IgD-negative memory B cell (primary cell): Measurements from ENCODE around the gene CDH6. TPM values are rescaled to one million over a fixed set of nuclear protein-coding genes. Genes with fewer than 3 reads are reported as not detected.

Experiments
- H3K27ac Mint-ChIP-seq, 3 donors: one replicate each; pipeline ENCODE4 v1.8.0; 2020 to 2022; ENCODE audit warnings: mild to moderate bottlenecking in 3 of 3, mixed read lengths in 3 of 3, moderate library complexity in 1 of 3
- H3K27me3 Mint-ChIP-seq: one replicate; pipeline ENCODE4 v1.8.0; 2021; ENCODE audit warnings: mixed read lengths
- H3K36me3 Mint-ChIP-seq: one replicate; pipeline ENCODE4 v1.8.0; 2020; ENCODE audit warnings: mild to moderate bottlenecking, mixed read lengths
- H3K4me1 Mint-ChIP-seq, 3 donors: one replicate each; pipeline ENCODE4 v1.8.0; 2020 to 2022; ENCODE audit warnings: mixed read lengths in 3 of 3, mild to moderate bottlenecking in 1 of 3
- H3K4me3 Mint-ChIP-seq, 4 donors: one replicate each; pipeline ENCODE4 v1.8.0; 2020 to 2022; ENCODE audit warnings: mild to moderate bottlenecking in 4 of 4, mixed read lengths in 4 of 4, moderate library complexity in 3 of 4
- H3K9me3 Mint-ChIP-seq, 3 donors: one replicate each; pipeline ENCODE4 v1.8.0; 2020 to 2021; ENCODE audit warnings: mixed read lengths in 3 of 3, mild to moderate bottlenecking in 1 of 3
- polyA plus RNA-seq: library from polyadenylated mRNA; unstranded; fragments of 300-500 nt; fragmentation: Illumina TruSeq; gene quantifications from one replicate; pipeline ENCODE4 v1.2.3, GENCODE V29; 2021

The CDH6 gene
- polyA plus RNA-seq, 1 donor from 2014 or later, result not detected

DNA sequence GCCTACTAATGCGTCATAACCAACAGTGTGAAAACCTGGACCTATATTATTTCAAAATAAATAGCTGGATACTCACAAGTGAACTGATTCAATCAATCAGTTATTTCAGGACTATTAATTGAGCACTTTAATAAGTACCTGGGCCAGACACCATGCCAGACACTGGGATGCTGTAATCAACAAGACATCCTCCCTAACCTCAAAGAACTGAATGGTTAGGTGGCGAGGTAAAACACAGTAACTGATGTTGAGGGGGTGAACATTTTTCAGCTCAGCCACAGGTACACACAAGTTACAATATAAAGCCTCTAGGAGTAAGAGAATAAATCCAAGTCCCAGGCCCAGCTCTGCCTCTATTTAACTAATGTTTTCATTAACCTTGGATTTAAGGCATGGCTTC, 24.0 kb downstream of the CDH6 start:
- H3K27ac Mint-ChIP-seq, result no peak overlapping the region
- no peak overlapping the region for H3K4me3 Mint-ChIP-seq
- H3K27me3 Mint-ChIP-seq, result no peaks in the 10 kb centered on the region
- peaks cover 0 to 4% (median 2%) of the 10 kb centered on the region in 3 donors for H3K9me3 Mint-ChIP-seq
- no peaks in the 10 kb centered on the region for H3K4me1 Mint-ChIP-seq
- H3K36me3 Mint-ChIP-seq, result no peaks in the 10 kb centered on the region

DNA sequence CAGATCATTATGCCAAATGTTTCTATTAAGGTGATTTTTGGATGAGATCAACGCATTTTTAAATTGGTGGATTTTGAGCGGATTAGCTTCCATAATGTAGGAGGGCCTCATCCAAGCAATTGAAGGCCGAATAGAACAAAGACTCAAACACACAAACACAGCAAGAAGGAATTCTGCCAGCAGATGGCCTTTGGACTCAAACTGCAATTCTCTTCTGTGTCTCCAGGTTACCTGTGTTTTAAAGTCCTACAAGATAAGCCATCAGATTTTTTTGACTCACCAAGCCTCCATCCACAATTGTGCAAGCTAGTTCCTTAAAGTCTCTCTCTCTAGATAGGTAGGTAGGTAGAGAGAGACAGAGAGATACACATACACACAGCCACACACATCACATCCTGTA, 25.5 kb downstream of the CDH6 start:
- peaks cover 0 to 4% (median 2%) of the 10 kb centered on the region in 3 donors for H3K9me3 Mint-ChIP-seq
- H3K27ac Mint-ChIP-seq, result no peak overlapping the region
- no peaks in the 10 kb centered on the region for H3K27me3 Mint-ChIP-seq
- no peak overlapping the region for H3K4me3 Mint-ChIP-seq
- no peaks in the 10 kb centered on the region for H3K36me3 Mint-ChIP-seq
- H3K4me1 Mint-ChIP-seq, result no peaks in the 10 kb centered on the region

DNA sequence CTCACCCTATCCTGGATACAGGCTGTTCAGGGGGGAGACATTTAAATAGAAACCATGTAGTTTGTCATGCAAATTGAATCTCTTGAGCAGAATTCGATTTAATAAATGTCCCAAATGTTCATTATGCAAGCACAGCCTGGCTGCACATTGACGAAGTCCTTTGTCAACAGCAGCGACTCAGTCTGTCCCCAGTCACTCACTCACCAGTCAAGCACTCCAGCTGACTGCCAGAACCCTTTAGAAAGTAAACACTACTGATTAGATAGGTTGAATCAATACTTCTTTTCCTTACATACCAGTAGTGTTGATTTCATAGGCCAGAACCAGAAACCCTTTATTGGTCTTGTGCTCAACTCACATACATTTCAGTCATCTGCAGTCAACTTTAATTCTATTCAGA, 27.5 kb downstream of the CDH6 start:
- Mint-ChIP-seq H3K27ac (no peak overlapping the region), H3K4me1 (no peaks in the 10 kb centered on the region), H3K27me3 (no peaks in the 10 kb centered on the region), H3K36me3 (no peaks in the 10 kb centered on the region), H3K4me3 (no peak overlapping the region), H3K9me3 (peaks cover 0 to 4% (median 2%) of the 10 kb centered on the region in 3 donors)

DNA sequence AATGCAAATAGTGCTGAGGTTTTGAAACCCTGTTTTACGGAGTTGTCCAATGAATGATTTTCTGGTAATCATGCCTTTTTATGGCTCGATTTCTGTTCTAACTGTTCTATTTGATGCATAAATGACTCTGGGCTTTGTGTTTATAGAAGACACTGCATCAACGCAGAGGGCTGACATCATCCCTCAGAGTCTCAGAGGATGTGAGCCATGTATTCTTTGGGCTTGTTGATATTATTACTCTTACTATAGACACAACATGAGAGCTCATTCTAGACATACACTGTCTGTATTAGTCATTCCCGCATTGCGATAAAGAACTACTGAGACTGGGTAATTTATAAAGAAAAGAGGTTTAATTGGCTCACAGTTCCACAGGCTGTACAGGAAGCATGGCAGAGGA, 31.6 kb downstream of the CDH6 start:
- Mint-ChIP-seq H3K4me1 (no peaks in the 10 kb centered on the region), H3K4me3 (no peak overlapping the region), H3K27me3 (no peaks in the 10 kb centered on the region), H3K27ac (no peak overlapping the region), H3K9me3 (peaks cover 0 to 4% (median 2%) of the 10 kb centered on the region in 3 donors), H3K36me3 (no peaks in the 10 kb centered on the region)

DNA sequence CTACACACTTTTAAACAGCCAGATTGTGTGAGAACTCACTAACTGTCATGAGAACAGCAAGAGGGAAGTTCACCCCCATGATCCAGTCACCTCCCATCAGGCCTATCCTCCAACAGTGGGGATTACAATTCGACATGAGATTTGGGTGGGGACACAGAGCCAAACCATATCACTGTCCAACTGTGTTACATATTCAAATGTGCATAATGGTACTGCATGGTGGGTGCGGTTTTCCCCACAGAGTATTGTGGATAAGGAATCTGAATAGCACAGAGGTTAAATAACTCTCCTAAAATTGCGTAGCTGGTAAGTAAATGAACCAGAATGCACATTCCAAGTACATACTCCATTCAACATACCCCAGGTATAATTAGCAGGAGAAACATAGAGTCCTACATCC, 32.1 kb downstream of the CDH6 start:
- H3K27ac Mint-ChIP-seq, result no peak overlapping the region
- H3K27me3 Mint-ChIP-seq, result no peaks in the 10 kb centered on the region
- H3K36me3 Mint-ChIP-seq, result no peaks in the 10 kb centered on the region
- peaks cover 0 to 2% (median 0%) of the 10 kb centered on the region in 3 donors for H3K9me3 Mint-ChIP-seq
- H3K4me1 Mint-ChIP-seq, result no peaks in the 10 kb centered on the region
- no peak overlapping the region for H3K4me3 Mint-ChIP-seq

DNA sequence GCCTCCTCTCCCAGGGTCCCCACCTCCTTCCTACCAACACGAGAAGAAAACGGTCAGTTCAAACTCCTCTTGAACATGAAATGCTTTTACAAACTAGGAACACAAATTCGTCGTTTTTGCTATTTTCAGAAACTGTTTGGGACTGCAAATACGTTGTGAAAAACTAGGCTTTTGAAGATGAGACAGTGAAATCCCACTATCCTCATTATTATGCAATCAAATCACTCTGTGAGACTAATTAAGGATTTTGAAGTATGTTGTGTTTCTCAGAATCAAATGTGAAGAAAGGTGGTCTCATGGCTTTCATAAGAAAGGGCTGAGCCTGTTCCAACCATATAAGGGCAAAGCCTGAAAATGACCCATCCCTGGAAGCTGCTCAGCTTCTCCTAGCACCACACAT, 33.2 kb downstream of the CDH6 start:
- no peaks in the 10 kb centered on the region for H3K27me3 Mint-ChIP-seq
- no peaks in the 10 kb centered on the region for H3K36me3 Mint-ChIP-seq
- no peak overlapping the region for H3K4me3 Mint-ChIP-seq
- no peak overlapping the region for H3K27ac Mint-ChIP-seq
- H3K4me1 Mint-ChIP-seq, result no peaks in the 10 kb centered on the region
- peaks cover 0 to 2% (median 0%) of the 10 kb centered on the region in 3 donors for H3K9me3 Mint-ChIP-seq

DNA sequence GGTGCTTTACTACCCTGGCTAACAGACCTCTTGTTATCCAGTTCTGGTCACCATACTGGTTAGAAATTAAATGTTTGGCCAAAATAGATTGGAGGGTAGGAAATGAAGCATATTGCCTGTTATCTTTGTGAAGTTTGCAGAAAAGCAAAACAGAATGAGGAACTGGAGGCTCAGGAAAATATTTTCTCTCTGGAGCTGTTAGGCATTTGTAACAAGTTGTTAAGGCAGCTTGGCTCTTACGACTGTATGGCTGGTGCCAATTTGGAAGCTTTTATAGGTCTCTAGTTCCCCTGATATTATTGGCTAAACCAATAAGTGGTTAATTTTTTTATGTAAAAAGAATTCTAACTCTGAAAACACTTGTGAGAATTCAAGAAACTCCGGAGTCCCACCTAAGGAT, 35.8 kb downstream of the CDH6 start:
- no peaks in the 10 kb centered on the region for H3K36me3 Mint-ChIP-seq
- no peaks in the 10 kb centered on the region for H3K27me3 Mint-ChIP-seq
- no peaks in the 10 kb centered on the region for H3K4me1 Mint-ChIP-seq
- H3K4me3 Mint-ChIP-seq, result no peak overlapping the region
- H3K9me3 Mint-ChIP-seq, result peaks cover 0 to 3% (median 0%) of the 10 kb centered on the region in 3 donors
- H3K27ac Mint-ChIP-seq, result no peak overlapping the region

DNA sequence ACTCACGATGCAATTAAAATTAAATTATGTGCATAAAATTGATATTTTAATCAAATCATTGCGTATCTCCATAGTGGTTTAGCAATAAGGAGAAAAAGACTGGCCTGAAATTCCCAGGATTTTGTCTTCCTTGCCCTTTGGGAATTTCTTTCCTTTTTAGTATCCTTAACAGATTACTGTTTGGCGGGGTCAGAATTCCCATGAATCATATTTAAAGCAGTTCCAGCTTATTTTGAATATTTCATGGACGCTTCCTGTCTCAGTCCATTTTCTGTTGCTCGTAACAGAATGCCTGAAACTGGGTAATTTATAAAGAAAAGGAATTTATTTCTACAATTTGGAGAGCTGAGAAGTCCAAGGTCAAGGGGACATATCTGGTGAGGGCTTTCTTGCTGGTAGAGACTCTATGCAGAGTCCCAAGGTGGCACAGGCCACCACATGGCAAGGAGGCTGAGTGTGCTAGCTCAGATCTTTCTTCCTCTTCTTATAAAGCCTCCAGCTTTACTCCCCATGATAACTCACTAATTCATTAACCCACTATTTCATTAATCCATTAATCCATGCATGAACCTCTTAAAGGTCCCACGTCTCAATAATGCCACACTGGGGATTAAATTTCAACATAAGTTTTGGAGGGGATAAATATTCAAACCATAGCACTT, 37.8 kb downstream of the CDH6 start:
- Mint-ChIP-seq H3K4me1 (no peaks in the 10 kb centered on the region), H3K9me3 (peaks cover 0 to 3% (median 0%) of the 10 kb centered on the region in 3 donors), H3K27me3 (no peaks in the 10 kb centered on the region), H3K4me3 (no peak overlapping the region), H3K27ac (no peak overlapping the region), H3K36me3 (no peaks in the 10 kb centered on the region)

DNA sequence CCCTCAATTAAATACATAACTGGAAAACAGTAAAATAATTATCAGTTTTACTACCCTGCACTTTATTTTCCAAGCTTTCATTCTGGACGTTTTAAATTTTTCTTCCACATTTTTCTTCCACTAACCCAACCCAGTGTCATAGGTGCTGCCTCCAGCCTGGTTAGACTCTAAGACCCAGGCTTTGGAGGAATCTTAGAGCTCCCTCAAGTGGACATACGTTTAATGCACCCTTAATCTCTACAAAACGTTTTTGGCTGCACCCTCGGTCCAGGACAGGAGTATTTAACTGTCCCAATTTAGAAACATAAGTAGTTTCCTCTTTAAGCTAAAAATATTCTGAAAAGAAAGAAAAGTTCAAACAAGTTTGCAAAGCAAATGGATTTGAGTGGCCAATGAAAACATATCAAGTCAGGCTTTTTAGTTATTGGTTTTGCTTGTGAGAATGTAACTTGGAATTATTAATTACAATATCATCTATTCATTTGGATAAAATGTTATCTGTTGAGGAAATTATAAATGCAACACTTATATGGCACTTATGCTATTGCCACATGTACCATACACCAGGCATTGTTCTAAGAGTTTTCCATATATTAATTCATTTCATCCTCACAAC, 38.9 kb downstream of the CDH6 start:
- no peak overlapping the region for H3K4me3 Mint-ChIP-seq
- no peaks in the 10 kb centered on the region for H3K4me1 Mint-ChIP-seq
- H3K27ac Mint-ChIP-seq, result no peak overlapping the region
- H3K36me3 Mint-ChIP-seq, result no peaks in the 10 kb centered on the region
- no peaks in the 10 kb centered on the region for H3K27me3 Mint-ChIP-seq
- peaks cover 0 to 3% (median 0%) of the 10 kb centered on the region in 3 donors for H3K9me3 Mint-ChIP-seq

DNA sequence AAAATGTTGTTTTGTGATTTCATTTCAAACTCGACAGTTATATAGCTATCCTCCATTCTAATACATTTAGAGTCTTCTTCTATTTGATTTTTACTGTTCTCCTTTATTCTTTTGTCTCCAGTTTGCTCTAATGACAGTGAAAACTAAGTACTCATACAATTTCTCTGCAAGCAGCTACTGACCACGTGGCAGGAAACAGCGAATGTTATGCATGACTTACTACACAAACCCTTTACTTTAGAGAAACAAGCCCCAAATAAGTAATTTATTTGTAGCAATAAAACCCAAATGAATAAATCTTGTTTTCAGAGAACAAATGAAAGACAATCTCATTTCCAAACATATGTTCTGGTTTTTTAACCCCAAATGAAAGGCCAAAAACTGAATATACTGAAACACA, 41.9 kb downstream of the CDH6 start:
- Mint-ChIP-seq H3K4me1 (no peaks in the 10 kb centered on the region), H3K4me3 (no peak overlapping the region), H3K27me3 (no peaks in the 10 kb centered on the region), H3K27ac (no peak overlapping the region), H3K36me3 (no peaks in the 10 kb centered on the region), H3K9me3 (peaks cover 0 to 3% (median 0%) of the 10 kb centered on the region in 3 donors)

DNA sequence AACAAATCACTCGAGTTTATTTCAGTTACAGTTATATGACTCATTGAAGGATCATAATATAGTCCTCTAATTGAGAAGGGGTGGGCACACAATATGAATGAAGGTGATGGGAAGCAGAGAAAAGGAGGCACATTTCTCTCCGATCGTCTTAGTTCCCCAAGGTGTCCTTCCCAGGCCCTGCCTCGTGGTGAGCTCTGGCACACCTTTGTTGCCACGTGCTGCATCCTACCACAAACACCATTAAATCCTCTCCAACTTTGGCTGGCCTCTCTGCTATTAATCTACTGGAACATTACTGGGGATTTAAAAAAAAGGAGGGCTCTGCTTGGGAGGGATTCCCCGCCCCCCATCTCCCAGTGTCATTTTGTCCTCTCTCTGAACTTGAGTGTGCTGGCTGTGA, 42.9 kb downstream of the CDH6 start:
- Mint-ChIP-seq H3K27ac (no peak overlapping the region), H3K4me3 (no peak overlapping the region), H3K4me1 (no peaks in the 10 kb centered on the region), H3K27me3 (no peaks in the 10 kb centered on the region), H3K9me3 (peaks cover 0 to 3% (median 0%) of the 10 kb centered on the region in 3 donors), H3K36me3 (no peaks in the 10 kb centered on the region)

DNA sequence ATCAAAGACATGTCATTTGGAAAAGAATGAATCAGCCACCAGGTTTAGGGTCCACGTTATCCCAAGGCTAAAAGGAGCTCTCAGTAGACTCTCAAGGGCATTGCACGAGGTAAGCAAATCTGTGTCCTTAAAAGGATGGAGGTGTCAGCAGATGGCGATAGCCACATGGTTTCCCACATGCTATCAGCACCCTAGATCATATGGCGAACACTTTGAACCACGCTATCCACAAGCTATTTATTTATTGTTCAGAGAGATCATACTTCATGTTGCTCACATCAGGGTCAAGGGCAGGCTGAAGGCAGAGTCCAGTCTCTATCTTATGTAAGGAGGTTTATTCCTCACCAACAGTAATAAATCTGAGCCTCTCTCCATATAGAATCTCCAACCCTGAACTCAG, 43.7 kb downstream of the CDH6 start:
- H3K27me3 Mint-ChIP-seq, result no peaks in the 10 kb centered on the region
- no peaks in the 10 kb centered on the region for H3K4me1 Mint-ChIP-seq
- H3K27ac Mint-ChIP-seq, result no peak overlapping the region
- peaks cover 0 to 3% (median 0%) of the 10 kb centered on the region in 3 donors for H3K9me3 Mint-ChIP-seq
- H3K36me3 Mint-ChIP-seq, result no peaks in the 10 kb centered on the region
- no peak overlapping the region for H3K4me3 Mint-ChIP-seq

DNA sequence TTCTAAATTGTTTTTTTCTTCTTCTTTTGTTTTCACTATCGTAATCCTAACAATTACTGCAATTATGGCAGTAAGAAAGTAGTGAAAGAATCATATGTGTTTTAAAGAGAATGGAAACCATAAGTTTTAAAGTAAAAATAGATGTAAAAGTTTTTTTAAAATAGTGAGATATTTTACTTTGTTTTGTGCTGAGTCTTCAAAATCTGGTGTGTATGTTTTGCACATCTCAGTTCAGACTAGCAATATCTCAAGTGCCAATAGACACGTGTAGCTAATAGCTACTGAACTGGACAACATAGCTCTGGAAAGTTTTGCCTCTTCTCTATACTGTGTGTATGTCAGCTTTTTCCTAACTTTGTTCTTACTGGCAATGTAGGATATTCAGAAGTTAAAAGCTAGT, 45.0 kb downstream of the CDH6 start:
- Mint-ChIP-seq H3K4me1 (no peaks in the 10 kb centered on the region), H3K27ac (no peak overlapping the region), H3K4me3 (no peak overlapping the region), H3K27me3 (no peaks in the 10 kb centered on the region), H3K9me3 (peaks cover 0 to 3% (median 0%) of the 10 kb centered on the region in 3 donors), H3K36me3 (no peaks in the 10 kb centered on the region)

DNA sequence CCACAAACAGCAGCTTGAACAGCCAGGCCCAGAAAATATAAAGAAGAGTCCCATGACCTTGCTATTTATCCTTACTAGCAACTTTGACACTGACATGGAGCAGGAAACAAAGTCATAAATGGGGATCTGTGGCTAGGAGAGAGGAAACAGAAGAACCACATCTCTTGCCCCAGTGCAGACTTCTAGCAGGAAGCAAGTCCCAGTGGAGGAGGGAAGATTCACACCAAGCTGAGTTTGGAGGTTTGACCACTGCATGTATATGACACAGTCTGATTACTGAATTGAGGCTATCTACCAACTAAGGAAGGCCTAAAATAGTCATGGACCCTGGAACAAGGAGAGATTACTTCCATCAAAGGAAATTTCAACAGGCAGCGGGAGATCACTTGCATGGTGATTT, 51.4 kb downstream of the CDH6 start:
- Mint-ChIP-seq H3K4me3 (no peak overlapping the region), H3K9me3 (no peaks in the 10 kb centered on the region), H3K4me1 (no peaks in the 10 kb centered on the region), H3K36me3 (no peaks in the 10 kb centered on the region), H3K27ac (no peak overlapping the region), H3K27me3 (no peaks in the 10 kb centered on the region)

DNA sequence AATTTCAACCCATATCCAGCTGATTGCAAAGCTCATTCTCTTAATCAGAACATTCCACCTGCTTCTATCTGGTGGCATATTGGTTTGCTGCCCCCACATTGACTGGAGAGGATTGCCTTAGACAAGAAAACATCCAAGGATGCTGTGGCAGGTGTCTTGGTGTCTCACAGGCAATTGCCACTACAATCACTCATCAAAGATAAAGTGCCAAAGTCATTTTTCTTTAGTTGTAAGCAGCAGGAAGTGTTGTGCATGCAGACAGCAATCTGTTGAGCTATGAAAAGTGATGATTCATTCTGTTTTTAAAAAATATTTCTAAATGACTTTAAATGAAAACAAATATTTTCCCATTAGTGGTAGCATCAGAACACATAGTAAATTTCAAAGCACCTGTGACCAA, 53.9 kb downstream of the CDH6 start:
- H3K9me3 Mint-ChIP-seq, result peaks cover 0 to 3% (median 1%) of the 10 kb centered on the region in 3 donors
- no peak overlapping the region for H3K4me3 Mint-ChIP-seq
- H3K27me3 Mint-ChIP-seq, result no peaks in the 10 kb centered on the region
- H3K4me1 Mint-ChIP-seq, result no peaks in the 10 kb centered on the region
- H3K36me3 Mint-ChIP-seq, result no peaks in the 10 kb centered on the region
- no peak overlapping the region for H3K27ac Mint-ChIP-seq

DNA sequence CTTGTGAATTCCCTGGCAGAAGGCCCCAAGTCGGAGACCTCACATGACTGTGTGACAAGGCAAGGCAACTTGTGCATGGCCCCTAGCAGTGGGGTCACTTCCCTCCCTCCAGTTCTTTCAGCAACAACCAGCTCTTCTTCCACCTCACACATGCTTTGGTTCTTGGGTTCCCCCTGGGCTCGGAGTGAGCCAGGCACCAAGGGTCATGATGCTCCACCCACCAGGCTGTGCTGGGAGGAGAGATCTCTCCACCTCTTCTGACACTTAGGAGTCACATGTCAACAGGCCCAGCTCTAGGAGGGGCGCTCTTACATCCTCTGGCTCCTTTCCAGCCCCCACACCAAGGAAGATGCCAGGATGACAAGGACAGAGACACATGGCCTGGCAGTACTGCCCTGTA, 56.7 kb downstream of the CDH6 start:
- no peaks in the 10 kb centered on the region for H3K36me3 Mint-ChIP-seq
- no peak overlapping the region for H3K4me3 Mint-ChIP-seq
- H3K4me1 Mint-ChIP-seq, result no peaks in the 10 kb centered on the region
- no peaks in the 10 kb centered on the region for H3K27me3 Mint-ChIP-seq
- no peak overlapping the region for H3K27ac Mint-ChIP-seq
- H3K9me3 Mint-ChIP-seq, result peaks cover 0 to 4% (median 3%) of the 10 kb centered on the region in 3 donors
